Endothelial cell of umbilical vein (primary cell): ENCODE results near the gene VPS8.

Source experiments
- CTCF ChIP-seq, 2 donors: IDR thresholded peaks; 1 replicate in 1 of 2; 2 replicates in 1 of 2; pipeline ENCODE4 v1.5.1; 2011; ENCODE audit warnings: low read length in 2 of 2, mild to moderate bottlenecking in 2 of 2, moderate library complexity in 2 of 2, control low read depth in 1 of 2, inconsistent platforms in 1 of 2, low read depth in 1 of 2; ENCODE audit not compliant: insufficient read depth in 1 of 2; ENCODE audit errors: extremely low read depth in 1 of 2
- EZH2 ChIP-seq: IDR thresholded peaks from 2 replicates; pipeline ENCODE4 v1.6.1; 2012; ENCODE audit warnings: borderline replicate concordance, low read depth, mild to moderate bottlenecking, moderate library complexity, low read length, inconsistent platforms; ENCODE audit not compliant: severe bottlenecking
- JUN ChIP-seq: IDR thresholded peaks from 2 replicates; pipeline ENCODE4 v1.6.1; 2011; ENCODE audit warnings: borderline replicate concordance, low read depth; ENCODE audit not compliant: insufficient read length, insufficient read depth
- MAX ChIP-seq: IDR thresholded peaks from 2 replicates; pipeline ENCODE4 v1.6.1; 2011; ENCODE audit not compliant: insufficient read depth, insufficient read length
- POLR2A ChIP-seq: IDR thresholded peaks from 2 replicates; pipeline ENCODE4 v1.6.1; 2012; ENCODE audit warnings: low read depth, mild to moderate bottlenecking, control low read depth, low read length
- POLR2AphosphoS5 ChIP-seq: IDR thresholded peaks from 2 replicates; pipeline ENCODE4 v1.6.1; 2012; ENCODE audit warnings: low read depth, mild to moderate bottlenecking, control low read depth, low read length, moderate library complexity; ENCODE audit not compliant: insufficient read depth

GRCh38 chr3:184846496-184846895, 34.5 kb downstream of the VPS8 start:
- TF ChIP-seq CTCF (IDR thresholded peaks at IDR 0.05; ENCODE audit: extremely low read depth in 1 of 2, insufficient read depth in 1 of 2, low read depth in 1 of 2, low read length in 2 of 2) (no peak), JUN (no peak), MAX (no peak), EZH2 (no peak), POLR2A (no peak), POLR2AphosphoS5 (no peak)
